Measurements from ENCODE around the gene RHBDL2.
"Not testable (repeated sequence)": the region's sequence is repeated elsewhere in the genome, so short reads cannot be mapped to it uniquely, and the experiment has no call there.

Gene RHBDL2

DNA sequence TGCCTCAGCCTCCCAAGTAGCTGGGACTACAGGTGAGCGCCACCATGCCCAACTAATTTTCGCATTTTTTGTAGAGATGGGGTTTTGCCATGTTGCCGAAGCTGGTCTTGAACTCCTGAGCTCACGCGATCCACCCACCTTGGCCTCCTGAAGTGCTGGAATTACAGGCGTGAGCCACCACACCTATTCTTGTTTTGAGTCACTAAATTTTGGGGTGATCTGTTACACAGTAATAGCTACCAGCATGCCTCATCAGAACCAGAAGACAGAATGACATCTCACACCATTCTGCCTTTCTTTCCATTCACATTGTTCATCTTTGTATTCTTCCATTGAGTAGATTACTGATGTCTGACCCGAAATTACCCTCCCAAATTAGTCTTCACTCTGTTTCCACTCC is 9.1 kb downstream of the RHBDL2 start:
- no peak for DNase-seq (ENCODE audit: low read depth)

DNA sequence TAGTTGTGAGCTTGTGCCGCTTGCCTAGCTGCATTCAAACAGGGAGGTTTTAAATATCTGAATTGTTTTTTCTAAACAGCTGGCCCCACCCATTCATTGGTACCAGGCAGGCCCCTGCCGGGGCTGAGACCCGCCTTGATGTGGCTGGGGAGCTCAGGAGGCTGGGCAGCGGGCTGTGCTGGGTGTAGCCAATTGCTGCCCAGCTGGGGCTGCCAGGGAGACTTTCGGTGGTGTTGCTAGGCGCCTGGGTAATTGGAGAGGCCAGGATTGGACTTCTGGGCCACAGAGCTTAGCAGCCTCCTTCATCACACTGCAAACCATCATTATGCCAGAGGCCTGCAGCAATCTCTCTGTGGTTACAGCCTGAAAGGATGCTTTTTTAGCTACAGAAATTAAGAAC is 12.2 kb downstream of the RHBDL2 start:
- no peak for DNase-seq (ENCODE audit: low read depth)

DNA sequence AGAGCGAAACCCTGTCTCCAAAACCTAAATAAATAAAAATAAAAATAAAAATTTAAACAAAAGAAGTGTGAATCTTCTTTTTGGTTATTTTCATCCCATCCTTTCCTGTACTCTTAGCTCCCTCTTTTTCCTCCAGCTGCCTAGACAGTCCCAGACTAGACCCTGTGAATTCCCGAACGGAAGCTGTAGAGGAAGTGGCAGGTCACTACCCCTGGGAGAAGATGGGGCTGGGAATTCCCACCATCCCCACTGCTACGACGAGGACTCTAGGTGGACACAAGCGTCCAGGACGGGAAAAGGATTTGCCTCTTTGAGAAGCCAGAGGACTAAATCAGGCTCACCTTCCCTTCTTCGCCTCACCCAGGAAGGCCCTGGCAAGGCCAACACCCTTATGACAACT is 12.6 kb downstream of the RHBDL2 start:
- DNase-seq (ENCODE audit: low read depth), result no peak

DNA sequence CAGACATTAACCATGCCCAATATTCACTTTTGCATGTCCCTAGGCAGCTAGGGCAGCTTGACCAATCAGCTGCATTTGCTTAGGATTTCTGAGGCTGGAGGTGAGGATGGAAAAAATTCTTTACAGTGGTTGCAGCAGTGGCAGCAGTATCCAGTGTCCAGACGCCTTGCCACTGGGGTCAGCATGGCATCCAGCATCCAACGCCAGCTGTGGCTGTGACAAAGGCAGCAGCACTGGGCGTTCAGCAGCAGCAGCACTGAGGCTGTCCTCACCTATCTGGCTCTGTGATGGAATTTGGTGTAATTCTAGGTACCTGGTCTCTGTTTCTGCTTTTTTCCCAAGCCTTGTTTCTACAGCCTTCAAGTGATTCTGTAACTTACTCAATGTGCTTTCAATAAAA is 15.5 kb downstream of the RHBDL2 start:
- DNase-seq (ENCODE audit: low read depth), result no peak

DNA sequence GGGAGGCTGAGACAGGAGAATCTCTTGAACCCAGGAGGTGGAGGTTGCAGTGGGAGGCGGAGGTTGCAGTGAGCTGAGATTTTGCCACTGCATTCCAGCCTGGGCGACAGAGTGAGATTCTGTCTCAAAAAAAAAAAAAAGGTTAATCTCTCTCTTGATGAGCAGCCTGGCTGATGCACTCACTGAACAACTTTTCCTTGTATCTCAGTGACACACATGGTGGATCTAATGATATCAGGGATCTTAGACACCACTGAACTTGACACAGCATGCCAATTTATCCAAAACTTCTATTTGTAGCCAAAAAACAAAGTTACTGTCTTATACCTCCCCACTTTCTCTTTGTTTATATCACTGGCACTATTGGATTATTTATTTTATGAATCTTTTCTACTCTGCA is 16.2 kb downstream of the RHBDL2 start:
- DNase-seq (ENCODE audit: low read depth), result no peak

DNA sequence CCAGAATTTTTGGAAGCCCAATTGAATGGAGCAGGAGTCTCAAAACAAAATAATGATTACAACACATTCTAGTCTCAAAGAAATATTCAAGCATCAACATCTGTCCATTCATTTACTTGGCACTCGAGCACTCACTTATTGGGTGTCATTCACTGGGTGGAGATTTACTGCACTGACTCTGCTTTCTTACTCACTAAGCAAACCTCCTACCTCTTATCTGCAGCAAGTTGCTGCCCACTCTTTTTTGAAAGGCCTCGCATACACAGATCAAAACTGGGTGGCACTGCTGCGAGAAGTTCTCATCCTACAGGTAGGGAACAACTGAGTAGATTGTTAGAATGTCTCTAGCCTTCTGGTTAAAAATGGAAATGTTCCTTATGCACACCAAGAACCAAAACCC is 18.0 kb downstream of the RHBDL2 start:
- no peak for DNase-seq (ENCODE audit: low read depth)

DNA sequence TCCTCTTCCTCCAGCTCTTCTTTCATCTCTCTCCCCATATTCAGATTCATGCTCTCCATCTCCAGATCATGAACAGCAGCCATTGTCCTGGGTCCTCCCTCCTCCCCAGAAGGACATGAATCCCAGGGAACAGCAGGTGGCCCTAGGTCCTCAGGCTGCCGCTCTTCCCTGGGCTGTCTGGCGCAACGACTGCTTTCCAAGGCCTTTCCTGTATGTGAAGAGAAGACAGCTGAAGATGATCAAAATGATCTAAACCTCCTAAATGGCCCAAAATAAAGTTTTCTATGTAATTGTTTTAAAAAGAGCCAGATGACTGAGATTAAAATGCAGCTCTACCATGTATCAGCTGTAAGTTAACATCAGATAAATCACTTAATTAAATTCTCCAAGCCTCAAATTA is 22.5 kb downstream of the RHBDL2 start:
- no peak for DNase-seq (ENCODE audit: low read depth)

DNA sequence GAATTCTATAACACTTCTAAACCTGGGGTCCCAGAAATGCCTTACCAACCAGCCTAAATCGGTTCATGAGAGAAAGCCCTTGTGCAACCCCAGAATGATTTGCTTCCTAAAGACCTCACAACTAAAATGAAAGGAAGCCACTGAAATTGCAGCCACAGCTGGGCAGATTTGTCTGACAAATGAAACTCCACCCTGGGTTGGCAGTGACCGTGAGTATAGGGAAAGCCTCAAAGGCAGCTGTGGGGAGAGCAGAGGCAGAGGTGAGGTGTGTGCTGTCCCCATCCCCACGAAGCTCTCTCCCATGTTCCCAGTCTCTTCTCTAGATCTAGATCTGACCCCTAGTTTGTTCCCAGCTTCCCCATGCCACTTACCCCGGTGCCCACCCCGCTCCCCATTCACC is 23.1 kb downstream of the RHBDL2 start:
- DNase-seq (ENCODE audit: low read depth), result no peak

DNA sequence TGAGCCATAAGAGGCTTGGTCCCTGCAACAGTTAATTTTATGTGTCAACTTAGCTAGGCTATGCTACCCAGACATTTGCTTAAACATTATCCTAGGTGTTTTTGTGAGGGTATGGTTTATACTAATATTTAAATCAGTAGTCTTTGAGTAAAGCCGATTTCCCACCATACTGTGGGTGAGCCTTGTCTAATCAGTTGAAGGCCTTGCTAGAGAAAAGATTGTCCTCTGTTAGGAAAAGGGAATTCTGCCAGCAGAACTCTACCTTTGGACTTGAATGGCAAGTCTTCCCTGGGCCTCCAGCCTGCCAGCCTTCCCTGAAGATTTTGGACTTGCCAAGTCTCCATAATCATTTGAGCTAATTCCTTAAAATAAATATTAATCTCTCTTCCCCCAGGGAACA is 23.9 kb downstream of the RHBDL2 start:
- DNase-seq (ENCODE audit: low read depth), result no peak

DNA sequence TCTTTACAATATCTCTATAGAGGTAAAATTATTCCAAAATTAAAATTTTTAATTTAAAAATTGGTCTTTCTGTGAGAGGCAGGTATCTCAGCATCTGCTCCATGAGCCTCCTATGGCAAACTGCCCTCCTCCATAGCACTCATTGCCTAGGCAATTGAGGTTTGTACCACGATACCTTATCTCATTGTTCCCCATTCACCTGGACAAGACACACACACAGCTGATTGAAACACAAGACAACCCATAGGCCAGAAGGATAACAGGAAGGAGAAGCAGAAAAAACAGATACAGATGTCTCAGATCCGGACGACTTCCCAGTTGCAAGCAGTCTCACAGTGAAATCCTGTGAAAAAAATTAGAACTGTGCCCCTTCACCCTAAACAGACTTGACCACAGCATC is 24.3 kb downstream of the RHBDL2 start:
- no peak for DNase-seq (ENCODE audit: low read depth)

DNA sequence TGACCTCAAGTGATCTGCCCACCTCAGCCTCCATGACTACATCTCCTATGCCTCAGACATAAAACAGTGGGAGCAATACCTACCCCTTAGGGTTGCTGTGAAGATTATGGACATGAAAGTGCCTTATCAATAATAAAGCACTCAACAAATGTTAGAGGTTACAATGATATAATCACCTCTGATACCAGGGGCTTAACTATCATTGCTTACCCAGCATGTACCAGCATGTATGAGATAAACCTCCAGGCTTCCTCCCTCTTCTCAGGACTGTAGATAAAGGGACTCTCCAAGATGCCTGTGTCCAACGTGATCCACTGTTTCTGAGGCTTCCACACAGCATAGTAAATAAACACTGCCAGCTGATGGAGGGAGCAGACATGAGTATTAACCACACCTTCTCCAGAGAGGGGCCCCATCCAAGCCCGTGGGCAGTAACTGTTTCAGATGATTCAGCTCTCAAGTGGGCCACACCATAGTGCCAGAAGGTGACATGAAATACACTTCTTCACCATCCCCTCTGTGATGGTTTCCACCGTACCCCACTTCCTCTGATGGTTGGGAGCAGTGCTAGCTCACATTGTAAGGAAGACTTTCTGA is 26.2 kb downstream of the RHBDL2 start:
- no peak for DNase-seq (ENCODE audit: low read depth)

DNA sequence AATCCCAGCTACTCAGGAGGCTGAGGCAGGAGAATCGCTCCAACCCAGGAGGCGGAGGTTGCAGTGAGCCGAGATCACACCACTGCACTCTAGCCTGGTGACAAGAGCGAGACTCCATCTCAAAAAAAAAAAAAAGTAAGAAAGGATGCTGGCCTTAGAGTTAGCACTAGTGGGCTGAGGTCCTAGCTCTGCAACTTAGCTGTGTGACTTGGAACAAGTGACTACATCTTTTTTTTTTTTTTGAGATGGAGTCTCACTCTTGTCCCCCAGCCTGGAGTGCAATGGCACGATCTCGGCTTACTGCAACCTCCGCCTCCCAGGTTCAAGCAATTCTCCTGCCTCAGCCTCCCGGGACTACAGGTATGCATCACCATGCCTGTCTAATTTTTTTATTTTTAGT is 26.7 kb downstream of the RHBDL2 start:
- DNase-seq (ENCODE audit: low read depth), result not testable (repeated sequence)

DNA sequence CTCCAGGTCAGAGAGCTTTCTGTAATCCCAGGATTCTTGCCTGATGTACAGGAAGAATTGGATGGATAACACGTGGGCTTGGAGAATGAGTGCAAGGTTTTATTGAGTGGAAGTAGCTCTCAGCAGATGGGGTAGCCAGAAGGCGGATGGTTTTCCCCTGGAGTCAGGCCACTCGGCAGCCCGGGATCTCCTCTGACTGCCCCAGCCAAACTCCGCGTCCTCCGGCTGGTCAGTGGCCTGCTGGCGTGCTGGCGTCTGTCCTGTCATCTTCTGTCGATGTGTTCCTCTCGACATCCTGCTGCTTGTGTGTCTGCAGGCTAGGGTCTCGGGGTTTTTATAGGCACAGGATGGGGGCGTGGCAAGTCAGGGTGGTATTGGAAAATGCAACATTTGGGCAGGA is 32.8 kb downstream of the RHBDL2 start:
- DNase-seq (ENCODE audit: low read depth), result no peak

DNA sequence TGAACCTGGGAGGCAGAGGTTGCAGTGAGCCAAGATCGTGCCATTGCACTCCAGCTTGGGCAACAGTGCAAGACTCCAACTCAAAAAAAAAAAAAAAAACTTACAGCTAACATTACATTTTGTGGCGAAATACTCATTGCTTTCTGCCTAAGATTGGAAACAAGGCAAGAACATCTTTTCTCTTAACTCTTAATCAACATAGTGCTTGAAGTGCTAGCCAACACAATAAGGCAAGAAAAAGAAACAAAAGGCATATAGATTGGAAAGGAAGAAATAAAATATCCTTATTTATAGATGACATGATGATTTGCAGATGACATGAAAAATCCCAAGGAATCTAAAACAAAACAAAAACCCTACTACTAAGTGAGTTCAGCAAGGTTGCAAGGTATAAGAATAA is 35.6 kb downstream of the RHBDL2 start:
- no peak for DNase-seq (ENCODE audit: low read depth)

DNA sequence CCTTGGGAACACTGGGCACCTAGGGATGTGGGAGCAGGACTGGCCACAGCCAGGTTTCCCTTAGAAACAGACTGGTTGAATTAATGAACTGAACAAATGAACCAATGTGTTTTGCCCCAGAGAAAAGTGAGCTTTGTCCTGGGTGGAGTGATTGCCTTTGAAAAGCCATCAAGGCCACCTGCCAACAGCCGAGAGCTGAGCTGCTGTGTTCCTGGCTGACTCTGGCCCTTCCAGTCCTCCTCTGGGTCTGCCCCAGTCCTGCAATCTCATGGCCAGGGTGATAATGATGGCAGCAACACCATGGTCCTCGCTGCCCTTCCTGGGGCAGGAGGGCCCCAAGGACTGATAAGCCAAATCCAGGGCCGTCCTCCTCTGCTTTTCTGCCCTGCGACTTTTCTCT is 42.1 kb downstream of the RHBDL2 start:
- no peak for DNase-seq (ENCODE audit: low read depth)

DNA sequence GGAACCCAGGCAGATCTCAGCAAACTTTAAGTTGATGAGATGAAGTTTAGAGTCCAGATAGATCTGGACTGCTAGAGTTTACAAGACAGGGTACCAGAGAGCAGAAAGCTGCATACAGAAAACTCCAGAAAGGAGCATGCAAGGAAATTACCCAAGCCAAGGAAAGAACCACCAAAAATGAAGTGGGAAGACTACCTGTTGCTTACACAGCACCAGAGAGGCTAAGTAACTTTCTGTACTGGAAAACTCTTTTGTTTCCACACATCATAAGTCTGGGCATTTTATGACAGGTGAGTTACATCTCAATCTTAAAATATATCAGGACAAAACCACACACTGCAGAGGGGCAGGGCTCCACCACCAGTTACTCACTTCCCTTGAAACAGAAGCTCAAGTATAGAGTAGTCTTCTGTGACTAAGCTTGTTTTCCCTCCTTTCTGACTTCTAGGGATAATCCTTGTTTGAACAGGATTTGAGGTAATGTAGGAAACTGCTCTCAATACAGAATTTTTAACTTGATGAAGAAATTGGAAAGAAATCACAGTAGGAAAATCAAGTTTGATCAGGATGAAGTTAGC is 42.9 kb downstream of the RHBDL2 start:
- DNase-seq (ENCODE audit: low read depth), result no peak

DNA sequence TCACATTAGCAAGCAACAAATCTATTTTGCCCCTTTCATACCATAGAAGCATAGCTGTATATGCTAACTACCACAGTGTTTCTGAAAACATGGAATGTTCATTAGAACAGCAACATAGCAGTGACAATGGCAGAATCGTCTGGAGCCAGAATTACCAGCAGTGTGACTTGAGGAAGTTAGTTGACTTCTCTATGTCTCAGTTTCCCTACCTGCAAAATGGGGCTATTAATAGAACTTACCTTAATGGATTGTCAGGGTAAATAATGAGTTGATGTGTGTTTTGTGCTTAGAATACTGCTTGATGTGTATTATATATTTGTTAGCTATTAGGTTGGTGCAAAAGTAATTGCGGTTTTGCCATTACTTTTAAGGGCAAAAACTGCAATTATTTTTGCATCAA is 45.5 kb downstream of the RHBDL2 start:
- DNase-seq (ENCODE audit: low read depth), result no peak

DNA sequence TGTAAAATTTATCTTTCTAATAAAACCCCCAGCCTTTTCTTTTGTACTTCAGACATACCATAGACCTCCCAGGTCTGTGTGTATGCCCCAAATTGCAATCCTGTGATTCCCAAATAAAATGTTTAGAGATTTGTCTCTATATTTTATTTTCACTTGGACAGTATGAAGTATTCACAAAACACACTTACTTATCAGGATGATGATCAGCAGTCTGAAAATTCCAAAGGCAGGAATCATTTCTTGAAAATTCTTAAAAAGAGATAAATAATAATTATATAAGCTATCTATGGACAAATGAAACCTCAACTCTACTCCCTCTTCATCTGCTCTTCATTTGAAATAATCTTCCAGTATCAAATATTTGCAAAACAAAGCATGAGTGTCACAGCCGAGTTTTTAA is 48.7 kb downstream of the RHBDL2 start:
- no peak for DNase-seq (ENCODE audit: low read depth)

DNA sequence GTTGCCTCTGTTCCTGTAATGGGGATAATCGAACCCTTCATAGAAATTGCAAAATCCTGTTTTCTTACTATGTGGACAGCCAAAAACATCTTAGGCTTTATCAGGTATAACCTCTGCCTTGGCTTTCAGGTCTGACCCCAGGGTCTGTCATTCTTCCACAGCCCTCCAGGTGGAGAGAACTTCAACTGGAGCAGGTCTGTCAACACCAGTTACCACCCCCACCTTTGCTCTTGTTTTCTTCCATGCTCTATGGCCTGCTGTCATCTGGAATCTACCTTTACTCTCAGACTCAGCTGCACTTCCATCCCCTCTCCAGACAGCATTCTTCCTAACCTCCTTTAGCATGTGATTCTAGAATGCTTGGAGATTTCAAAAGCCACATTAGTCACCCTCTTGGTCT is 49.9 kb downstream of the RHBDL2 start:
- DNase-seq (ENCODE audit: low read depth), result no peak

DNA sequence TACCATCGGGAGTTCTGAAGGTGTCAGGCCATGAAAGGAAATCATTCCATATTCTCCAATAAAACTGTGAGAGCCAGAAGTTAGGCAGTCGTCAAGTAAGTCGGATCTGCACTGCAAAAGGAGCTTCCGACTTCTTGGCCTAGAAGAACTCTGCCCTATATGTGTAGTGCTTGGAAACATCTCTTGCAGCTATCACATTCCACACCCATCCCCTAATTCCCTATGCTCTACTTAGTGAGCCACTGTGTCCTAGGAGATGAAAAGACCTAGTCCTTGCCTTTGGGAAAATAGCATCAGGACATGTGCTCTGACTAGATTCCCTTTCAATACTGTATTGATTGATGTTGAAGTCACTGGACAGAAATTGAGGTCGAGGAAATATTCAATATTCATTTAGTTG is 52.0 kb downstream of the RHBDL2 start:
- DNase-seq (ENCODE audit: low read depth), result no peak

DNA sequence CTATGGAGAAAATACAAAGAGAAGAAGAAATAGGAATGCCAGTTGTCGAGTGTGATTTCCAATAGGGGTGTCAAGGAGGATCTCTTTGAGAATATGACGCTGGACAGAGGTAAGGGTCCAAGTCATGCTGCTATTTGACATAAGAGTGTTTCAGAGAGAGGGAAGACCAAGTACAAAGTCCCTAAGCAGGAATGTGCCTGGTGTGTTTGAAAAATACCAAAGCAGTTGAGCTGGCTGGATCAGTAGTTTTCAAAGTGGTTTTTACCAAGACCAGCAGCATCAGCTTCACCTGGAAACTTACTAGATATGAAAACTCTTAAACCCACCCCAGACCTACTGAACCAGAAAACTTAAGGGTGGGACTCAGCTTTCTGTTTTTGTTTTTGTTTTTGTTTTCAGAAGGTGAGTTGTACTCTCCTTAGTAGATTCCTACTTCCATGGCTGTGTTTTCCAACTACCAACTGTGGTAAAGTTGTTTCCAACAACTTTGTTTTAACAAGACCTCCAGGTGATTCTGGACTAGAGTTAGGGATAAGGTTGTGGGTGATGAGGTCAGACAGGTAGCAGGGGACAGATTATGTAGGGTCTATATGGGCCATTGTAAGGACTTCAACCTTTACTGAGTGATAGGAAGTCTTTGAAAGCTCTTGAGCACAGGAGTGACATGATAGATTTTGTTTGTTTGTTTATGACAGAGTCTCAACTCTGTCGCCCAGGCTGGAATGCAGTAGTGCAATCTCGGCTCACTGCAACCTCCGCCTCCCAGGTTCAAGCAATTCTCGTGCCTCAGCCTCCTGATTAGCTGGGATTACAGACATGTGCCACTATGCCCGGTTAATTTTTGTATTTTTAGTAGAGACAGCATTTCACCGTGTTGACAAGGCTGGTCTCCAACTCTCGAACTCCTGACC is 53.0 kb downstream of the RHBDL2 start:
- no peak for DNase-seq (ENCODE audit: low read depth)

DNA sequence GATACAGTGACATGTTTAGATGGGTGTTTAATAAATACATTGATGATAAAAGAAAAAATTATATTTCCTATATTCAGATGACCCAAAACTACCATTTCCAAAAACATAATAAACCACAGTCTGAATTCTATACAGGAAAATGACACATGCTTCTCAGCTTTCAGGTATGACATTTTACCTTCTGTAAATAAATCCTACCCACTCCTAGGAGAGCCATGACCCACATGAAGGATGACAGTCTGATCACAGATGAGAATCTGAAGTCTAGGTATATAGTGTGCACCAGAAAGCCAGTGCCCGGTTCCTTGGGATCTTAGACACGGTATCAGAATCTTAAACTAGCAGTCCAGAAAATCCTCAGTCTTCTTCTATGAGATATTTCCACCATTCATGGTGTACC is 56.5 kb downstream of the RHBDL2 start:
- DNase-seq (ENCODE audit: low read depth), result no peak

DNA sequence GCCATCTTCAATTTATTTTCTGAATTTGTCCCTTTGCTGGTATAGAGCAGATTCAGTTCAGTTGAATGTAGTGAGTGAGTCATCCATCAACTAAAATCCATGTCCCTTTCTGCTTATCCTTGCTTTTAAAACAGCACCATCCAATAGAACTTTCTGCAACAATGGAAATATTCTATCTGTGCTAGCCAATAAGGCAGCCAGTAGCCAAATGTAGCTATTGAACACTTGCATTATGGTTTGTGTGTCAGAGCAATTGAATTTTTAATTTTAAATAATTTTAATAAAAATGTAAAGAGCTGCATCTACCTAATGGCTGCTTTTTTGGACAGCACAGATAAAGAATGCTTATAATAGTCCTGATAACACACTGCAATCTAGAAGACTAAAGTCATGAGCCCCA is 60.1 kb downstream of the RHBDL2 start, which contains the start of gene GJA9:
Gene GJA9 (minus strand): TSS at position 101 of the 400 bp plus-strand sequence. CDS start 5,489 bp downstream, outside the sequence.
- no peak for DNase-seq (ENCODE audit: low read depth)

Measured in GM04504 (cell line).